ENCODE data around the gene HBE1. TPM values are rescaled to one million over a fixed set of nuclear protein-coding genes. Genes with fewer than 3 reads are reported as not detected.

Gene HBE1
- total RNA-seq, 1 donor from 2014 or later = 3.3 TPM

DNA sequence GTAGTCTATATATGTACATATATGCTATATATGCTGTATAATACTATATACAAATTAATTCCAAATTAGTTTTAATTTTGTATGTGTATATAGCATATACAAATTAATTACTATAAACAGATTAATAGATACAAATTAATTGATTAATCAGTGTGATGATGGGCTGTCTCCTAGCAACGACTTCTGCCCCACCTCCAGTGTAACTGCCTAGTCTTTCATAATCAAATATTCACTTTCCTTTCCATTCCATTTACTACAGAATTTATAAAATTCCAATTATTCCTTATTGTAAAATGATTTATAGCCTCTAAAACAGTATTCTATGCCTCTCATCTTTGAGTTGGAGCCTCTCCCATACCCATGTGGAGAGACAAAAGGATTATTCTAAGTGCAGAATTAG is 36.4 kb downstream of the HBE1 start:
- no peak for DNase-seq

DNA sequence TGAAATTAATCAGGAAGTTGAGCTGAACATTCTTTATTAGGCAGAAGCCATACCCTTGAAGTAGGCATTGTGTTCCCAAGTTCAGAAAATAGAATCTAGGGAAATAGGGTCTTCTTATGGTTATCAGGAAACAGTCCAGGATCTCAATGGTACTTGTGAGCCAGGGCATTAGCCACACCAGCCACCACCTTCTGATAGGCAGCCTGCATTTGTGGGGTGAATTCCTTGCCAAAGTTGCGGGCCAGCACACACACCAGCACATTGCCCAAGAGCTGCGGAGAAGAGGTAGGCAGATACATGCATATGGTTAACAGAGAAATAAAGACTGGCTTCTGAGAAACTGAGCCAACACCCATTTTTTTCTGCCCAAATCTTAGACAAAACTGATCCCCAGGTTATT is 36.9 kb downstream of the HBE1 start:
- no peak for DNase-seq

DNA sequence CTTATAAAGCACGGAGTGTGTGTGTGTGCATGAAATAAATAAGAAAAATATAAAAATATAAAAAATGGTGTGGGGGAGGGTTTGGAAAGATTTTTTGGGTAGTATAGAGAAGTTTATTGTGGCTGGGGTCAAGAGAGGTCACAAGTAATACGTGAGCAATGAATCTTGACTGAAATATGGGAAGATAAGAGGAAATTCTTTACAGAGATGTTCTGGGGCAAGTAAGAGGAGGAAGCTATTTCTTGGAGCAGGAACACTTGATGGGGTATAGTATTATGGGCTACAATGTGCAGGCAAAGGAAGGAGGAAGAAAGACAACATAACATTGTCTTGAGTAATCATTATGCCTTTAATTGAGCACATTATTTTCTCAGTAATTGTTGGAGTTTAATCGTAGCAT is 37.6 kb downstream of the HBE1 start:
- no peak for DNase-seq

DNA sequence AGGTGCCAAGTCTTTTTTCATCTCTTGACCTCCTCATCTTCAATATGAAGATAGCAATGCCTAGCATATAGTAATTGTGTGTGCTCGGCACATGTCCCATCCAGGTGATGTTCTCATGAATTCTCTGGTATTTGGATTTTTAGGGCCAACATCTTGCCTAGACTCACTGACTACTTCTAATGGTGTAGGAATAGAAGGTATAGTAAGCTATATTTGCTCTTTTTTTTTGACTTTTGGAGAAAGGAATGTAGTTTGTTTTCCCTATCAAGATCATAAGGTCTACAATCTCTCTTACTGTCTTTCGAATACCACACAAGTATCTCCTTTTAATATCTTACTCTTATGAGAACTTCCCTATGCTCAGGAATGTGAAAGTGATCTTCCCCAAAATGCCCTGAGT is 38.6 kb downstream of the HBE1 start:
- DNase-seq = no peak

DNA sequence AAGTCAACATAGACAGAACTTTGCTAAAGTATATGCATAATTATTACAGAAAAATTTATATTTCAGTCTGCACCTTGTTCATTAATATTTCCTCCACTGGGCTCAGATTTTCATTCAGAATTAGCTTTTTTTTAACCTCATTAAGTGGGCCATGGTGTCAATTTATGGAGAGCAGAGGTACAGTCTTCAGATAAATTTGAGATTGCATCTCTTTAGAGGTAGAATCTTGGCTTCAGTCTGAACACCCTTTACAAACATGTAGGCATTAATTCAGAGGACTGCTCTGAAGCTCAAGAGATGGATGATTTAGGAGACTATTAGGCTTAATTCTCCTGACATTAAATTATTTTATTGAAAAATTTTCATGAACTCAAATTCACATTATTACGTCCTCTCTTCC is 39.5 kb downstream of the HBE1 start:
- no peak for DNase-seq

DNA sequence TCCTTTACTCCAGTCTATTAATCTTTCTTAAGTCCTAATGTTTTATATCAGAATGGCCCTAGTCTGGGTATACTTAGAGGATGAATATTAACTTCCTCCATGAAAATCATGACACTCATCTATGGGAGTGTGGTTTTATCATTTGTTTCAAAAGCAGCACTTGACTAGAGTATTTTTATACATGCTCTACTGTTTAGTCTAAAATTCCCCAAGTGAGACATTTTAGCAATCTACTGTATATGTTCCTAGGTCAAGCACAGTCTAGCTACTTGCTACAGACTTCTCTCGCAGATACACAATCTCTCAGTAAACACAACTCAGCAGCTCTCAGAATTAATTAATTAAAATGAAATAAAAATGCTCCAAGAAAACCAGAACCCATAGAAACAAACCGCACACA is 39.9 kb downstream of the HBE1 start:
- DNase-seq = no peak

DNA sequence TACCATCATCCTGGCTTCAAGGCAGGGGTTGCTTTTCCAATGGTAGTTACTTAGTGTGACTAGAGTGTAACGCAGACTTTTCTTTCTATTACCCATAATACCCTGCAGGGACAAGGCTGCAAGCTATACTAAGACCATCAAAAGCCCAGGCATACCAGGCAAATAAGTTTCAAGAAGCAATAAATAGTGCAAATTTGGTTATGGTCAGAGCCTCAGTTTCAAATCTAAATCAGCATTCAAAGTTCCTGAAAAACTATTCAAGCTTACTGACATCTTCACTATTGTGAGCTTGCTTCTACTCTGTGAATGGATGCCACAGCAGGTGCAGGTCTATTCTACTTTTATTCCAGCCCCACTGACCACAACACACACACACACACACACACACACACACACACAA is 40.4 kb downstream of the HBE1 start:
- DNase-seq = no peak

DNA sequence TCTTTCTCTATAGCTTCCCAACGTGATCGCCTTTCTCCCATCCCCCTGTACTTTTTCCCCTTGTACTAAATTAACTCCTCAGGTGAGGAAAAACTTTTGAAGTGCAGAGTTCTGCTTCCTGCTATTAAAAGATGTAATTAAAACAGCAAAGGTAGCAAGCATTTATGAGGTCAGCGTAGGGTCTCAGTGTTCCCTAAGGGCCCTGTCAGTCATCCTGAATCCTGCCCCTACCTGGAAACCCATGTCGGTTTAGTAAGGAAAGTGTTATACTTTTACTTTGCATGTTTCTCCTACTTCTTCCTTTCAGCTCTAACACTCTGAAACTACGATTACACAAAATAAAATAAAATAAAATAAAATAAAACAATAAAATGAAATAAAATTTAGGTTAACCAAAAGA is 41.6 kb downstream of the HBE1 start:
- no peak for DNase-seq

DNA sequence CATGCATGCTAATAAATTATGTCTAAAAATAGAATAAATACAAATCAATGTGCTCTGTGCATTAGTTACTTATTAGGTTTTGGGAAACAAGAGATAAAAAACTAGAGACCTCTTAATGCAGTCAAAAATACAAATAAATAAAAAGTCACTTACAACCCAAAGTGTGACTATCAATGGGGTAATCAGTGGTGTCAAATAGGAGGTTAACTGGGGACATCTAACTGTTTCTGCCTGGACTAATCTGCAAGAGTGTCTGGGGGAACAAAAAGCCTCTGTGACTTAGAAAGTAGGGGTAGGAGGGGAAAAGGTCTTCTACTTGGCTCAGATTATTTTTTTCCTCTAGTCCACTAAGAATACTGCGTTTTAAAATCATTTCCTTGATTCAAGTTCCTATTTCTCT is 42.1 kb downstream of the HBE1 start:
- no peak for DNase-seq

DNA sequence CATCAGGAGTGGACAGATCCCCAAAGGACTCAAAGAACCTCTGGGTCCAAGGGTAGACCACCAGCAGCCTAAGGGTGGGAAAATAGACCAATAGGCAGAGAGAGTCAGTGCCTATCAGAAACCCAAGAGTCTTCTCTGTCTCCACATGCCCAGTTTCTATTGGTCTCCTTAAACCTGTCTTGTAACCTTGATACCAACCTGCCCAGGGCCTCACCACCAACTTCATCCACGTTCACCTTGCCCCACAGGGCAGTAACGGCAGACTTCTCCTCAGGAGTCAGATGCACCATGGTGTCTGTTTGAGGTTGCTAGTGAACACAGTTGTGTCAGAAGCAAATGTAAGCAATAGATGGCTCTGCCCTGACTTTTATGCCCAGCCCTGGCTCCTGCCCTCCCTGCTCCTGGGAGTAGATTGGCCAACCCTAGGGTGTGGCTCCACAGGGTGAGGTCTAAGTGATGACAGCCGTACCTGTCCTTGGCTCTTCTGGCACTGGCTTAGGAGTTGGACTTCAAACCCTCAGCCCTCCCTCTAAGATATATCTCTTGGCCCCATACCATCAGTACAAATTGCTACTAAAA is 42.9 kb downstream of the HBE1 start, which contains the start of gene HBB:
HBB (minus strand) TSS at position 340 of the 579 bp plus-strand sequence; CDS start at position 290, 50 bp downstream.
- DNase-seq = no peak

DNA sequence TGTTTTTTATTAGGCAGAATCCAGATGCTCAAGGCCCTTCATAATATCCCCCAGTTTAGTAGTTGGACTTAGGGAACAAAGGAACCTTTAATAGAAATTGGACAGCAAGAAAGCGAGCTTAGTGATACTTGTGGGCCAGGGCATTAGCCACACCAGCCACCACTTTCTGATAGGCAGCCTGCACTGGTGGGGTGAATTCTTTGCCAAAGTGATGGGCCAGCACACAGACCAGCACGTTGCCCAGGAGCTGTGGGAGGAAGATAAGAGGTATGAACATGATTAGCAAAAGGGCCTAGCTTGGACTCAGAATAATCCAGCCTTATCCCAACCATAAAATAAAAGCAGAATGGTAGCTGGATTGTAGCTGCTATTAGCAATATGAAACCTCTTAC is 44.3 kb downstream of the HBE1 start:
- DNase-seq = no peak

DNA sequence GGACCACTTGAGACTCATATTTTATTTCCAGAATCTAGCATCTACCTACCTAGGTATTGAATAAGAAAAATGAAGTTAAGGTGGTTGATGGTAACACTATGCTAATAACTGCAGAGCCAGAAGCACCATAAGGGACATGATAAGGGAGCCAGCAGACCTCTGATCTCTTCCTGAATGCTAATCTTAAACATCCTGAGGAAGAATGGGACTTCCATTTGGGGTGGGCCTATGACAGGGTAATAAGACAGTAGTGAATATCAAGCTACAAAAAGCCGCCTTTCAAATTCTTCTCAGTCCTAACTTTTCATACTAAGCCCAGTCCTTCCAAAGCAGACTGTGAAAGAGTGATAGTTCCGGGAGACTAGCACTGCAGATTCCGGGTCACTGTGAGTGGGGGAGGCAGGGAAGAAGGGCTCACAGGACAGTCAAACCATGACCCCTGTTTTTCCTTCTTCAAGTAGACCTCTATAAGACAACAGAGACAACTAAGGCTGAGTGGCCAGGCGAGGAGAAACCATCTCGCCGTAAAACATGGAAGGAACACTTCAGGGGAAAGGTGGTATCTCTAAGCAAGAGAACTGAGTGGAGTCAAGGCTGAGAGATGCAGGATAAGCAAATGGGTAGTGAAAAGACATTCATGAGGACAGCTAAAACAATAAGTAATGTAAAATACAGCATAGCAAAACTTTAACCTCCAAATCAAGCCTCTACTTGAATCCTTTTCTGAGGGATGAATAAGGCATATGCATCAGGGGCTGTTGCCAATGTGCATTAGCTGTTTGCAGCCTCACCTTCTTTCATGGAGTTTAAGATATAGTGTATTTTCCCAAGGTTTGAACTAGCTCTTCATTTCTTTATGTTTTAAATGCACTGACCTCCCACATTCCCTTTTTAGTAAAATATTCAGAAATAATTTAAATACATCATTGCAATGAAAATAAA is 44.9 kb downstream of the HBE1 start:
- no peak for DNase-seq

DNA sequence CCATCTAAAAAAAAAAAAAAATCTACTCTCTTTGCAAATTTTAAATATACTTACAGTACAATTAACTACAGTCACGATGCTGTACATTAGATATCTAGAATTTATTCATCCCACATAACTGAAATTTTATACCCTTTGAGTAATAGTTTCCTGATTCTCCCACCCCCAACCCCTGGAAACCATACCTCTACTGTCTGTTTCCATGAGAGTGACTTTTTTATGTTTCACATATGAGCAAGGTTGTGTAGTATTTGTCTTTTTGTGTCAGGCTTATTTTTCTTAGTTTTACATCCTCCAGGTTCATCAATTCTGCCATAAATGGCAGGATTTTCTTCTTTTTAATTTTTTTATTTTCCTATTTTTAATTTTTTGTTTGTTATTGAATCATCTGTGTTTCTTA is 46.1 kb downstream of the HBE1 start:
- DNase-seq = no peak

DNA sequence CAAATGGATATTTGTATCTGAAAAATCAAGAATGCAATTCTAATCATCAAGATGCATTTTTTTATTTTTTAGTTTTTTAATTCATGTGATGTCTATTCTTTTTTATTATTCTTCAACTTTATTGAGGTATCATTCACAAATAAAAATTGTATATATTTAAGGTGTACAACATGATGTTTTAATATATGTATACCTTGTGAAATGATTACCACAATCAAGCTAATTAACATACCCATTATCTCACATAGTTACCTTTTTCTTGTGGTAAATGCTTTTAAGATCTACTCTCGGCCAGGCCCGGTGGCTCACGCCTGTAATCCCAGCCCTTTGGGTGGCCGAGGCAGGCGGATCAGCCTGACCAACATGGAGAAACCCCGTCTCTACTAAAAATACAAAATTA is 46.6 kb downstream of the HBE1 start:
- no peak for DNase-seq

Other genes with a start within 250 kb of the HBE1 start
- not detected for gene OR52J3, start 223.4 kb downstream of the HBE1 start, total RNA-seq
- gene OR52E2, start 210.3 kb downstream of the HBE1 start, total RNA-seq = not detected
- not detected for gene OR52E1, start 200.4 kb downstream of the HBE1 start, total RNA-seq
- not detected for gene OR52A5, start 131.6 kb downstream of the HBE1 start, total RNA-seq
- gene OR52A1, start 115.2 kb downstream of the HBE1 start, total RNA-seq = not detected
- gene OR51V1, start 69.3 kb downstream of the HBE1 start, total RNA-seq = not detected
- gene HBB, start 42.9 kb downstream of the HBE1 start, total RNA-seq = 162 TPM
- gene HBD, start 35.5 kb downstream of the HBE1 start, total RNA-seq = not detected
- gene HBG1, start 20.1 kb downstream of the HBE1 start, total RNA-seq = 7.5 TPM
- gene HBG2, start 15.2 kb downstream of the HBE1 start, total RNA-seq = 982 TPM
- not detected for gene OR51B4, start 32.0 kb upstream of the HBE1 start, total RNA-seq
- gene OR51B2, start 54.4 kb upstream of the HBE1 start, total RNA-seq = 1.0 TPM
- gene OR51B5, start 73.6 kb upstream of the HBE1 start, total RNA-seq = not detected
- not detected for gene OR51B6, start 81.6 kb upstream of the HBE1 start, total RNA-seq
- gene OR51M1, start 113.9 kb upstream of the HBE1 start, total RNA-seq = not detected
- gene OR51Q1, start 152.2 kb upstream of the HBE1 start, total RNA-seq = not detected
- not detected for gene OR51I1, start 171.6 kb upstream of the HBE1 start, total RNA-seq
- not detected for gene OR51I2, start 179.4 kb upstream of the HBE1 start, total RNA-seq
- gene OR52D1, start 218.7 kb upstream of the HBE1 start, total RNA-seq = not detected
- gene UBQLN3, start 240.0 kb upstream of the HBE1 start, total RNA-seq = not detected
- gene UBQLNL, start 246.8 kb upstream of the HBE1 start, total RNA-seq = 0.10 TPM